HEK293 (cell line): Measurements from ENCODE around the gene PRR11.

Experiments
- CTCF ChIA-PET: fragments of 350-600 bp; formaldehyde crosslinking; extraction: SDS; loops from one replicate; lab custom pipeline; 2021; ENCODE audit warnings: antibody characterized with exemption; lab: Yijun Ruan, JAX
- POLR2A ChIA-PET: fragments of 300-600 bp; formaldehyde crosslinking; extraction: SDS; loops from one replicate; lab custom pipeline; 2020; ENCODE audit warnings: antibody characterized with exemption, inconsistent platforms; lab: Yijun Ruan, JAX
- H3K27ac ChIP-seq: fragments of 200-500 bp; sonication (Bioruptor generic); 2 replicates; pipeline ENCODE4 v1.5.1; 2014; ENCODE audit warnings: low read depth, low read length, control low read depth, inconsistent platforms; ENCODE audit errors: extremely low read depth
- H3K36me3 ChIP-seq, 2 experiments: fragments of 200-500 bp in 1 of 2; sonication (Bioruptor generic) in 1 of 2; 1 replicate in 1 of 2; 2 replicates in 1 of 2; pipeline ENCODE4 v1.5.1; 2014 to 2017; ENCODE audit warnings: inconsistent platforms in 2 of 2, low read length in 2 of 2; ENCODE audit not compliant: control insufficient read depth in 2 of 2, insufficient read depth in 1 of 2
- H3K4me1 ChIP-seq: fragments of 200-500 bp; sonication (Bioruptor generic); 2 replicates; pipeline ENCODE4 v1.5.1; 2014; ENCODE audit warnings: mild to moderate bottlenecking, low read length, inconsistent platforms; ENCODE audit not compliant: control insufficient read depth, insufficient read depth
- H3K4me3 ChIP-seq: 2 replicates; pipeline ENCODE4 v1.5.1; 2011; ENCODE audit warnings: low read depth, mild to moderate bottlenecking, control low read depth, low read length, moderate library complexity
- H3K9me3 ChIP-seq: fragments of 200-500 bp; sonication (Bioruptor generic); 2 replicates; pipeline ENCODE4 v1.5.1; 2014; ENCODE audit warnings: low read depth, low read length, inconsistent platforms; ENCODE audit not compliant: control insufficient read depth, insufficient read depth
- FEZF1 ChIP-seq: fragments of 450-650 bp; formaldehyde crosslinking; IDR thresholded peaks from 2 replicates; pipeline ENCODE4 v1.5.1; 2016; ENCODE audit warnings: missing biosample characterization, missing genetic modification characterization
- KLF10 ChIP-seq: fragments of 450-650 bp; IDR thresholded peaks from 2 replicates; pipeline ENCODE4 v1.5.1; 2018; ENCODE audit warnings: missing biosample characterization, mild to moderate bottlenecking, missing genetic modification characterization
- ZNF148 ChIP-seq: fragments of 450-650 bp; formaldehyde crosslinking; IDR thresholded peaks from 2 replicates; pipeline ENCODE4 v1.5.0; 2017; ENCODE audit warnings: missing biosample characterization, missing genetic modification characterization, borderline replicate concordance
- ZNF302 ChIP-seq: fragments of 450-650 bp; formaldehyde crosslinking; IDR thresholded peaks from 2 replicates; pipeline ENCODE4 v1.5.1; 2016; ENCODE audit warnings: missing biosample characterization, missing genetic modification characterization, low read depth
- ZNF555 ChIP-seq: fragments of 450-650 bp; formaldehyde crosslinking; conservative IDR thresholded peaks from 2 replicates; pipeline ENCODE4 v1.5.1; 2017; ENCODE audit warnings: missing biosample characterization, mild to moderate bottlenecking, missing genetic modification characterization, inconsistent platforms
- ZNF558 ChIP-seq: fragments of 450-650 bp; formaldehyde crosslinking; IDR thresholded peaks from 2 replicates; pipeline ENCODE4 v1.5.1; 2016; ENCODE audit warnings: missing biosample characterization, missing genetic modification characterization
- ZNF561 ChIP-seq: fragments of 450-650 bp; IDR thresholded peaks from 2 replicates; pipeline ENCODE4 v1.5.1; 2018; ENCODE audit warnings: missing biosample characterization, missing genetic modification characterization, borderline replicate concordance
- ZNF571 ChIP-seq: fragments of 450-650 bp; formaldehyde crosslinking; IDR thresholded peaks from 2 replicates; pipeline ENCODE4 v1.5.0; 2017; ENCODE audit warnings: missing biosample characterization, missing genetic modification characterization
- ZNF664 ChIP-seq: fragments of 450-650 bp; formaldehyde crosslinking; IDR thresholded peaks from 2 replicates; pipeline ENCODE4 v1.5.1; 2016; ENCODE audit warnings: missing biosample characterization, missing genetic modification characterization
- ZNF692 ChIP-seq: fragments of 450-650 bp; formaldehyde crosslinking; IDR thresholded peaks from 2 replicates; pipeline ENCODE4 v1.5.1; 2016; ENCODE audit warnings: missing biosample characterization, missing genetic modification characterization
- TF ChIP-seq, protein P1 (sequence below): fragments of 450-650 bp; formaldehyde crosslinking; IDR thresholded peaks from 2 replicates; pipeline ENCODE4 v1.5.1; 2016; ENCODE audit warnings: missing biosample characterization, missing genetic modification characterization, borderline replicate concordance
- TF ChIP-seq, protein P2 (sequence below): fragments of 450-650 bp; formaldehyde crosslinking; IDR thresholded peaks from 2 replicates; pipeline ENCODE4 v1.5.1; 2017; ENCODE audit warnings: missing biosample characterization, mild to moderate bottlenecking, missing genetic modification characterization, moderate library complexity
- TF ChIP-seq, protein P3 (sequence below): sonication (generic); formaldehyde crosslinking; IDR thresholded peaks from 2 replicates; pipeline ENCODE4 v1.8.1; 2022; ENCODE audit warnings: mild to moderate bottlenecking, moderate library complexity, missing genetic modification reagents

PRR11 gene

DNA sequence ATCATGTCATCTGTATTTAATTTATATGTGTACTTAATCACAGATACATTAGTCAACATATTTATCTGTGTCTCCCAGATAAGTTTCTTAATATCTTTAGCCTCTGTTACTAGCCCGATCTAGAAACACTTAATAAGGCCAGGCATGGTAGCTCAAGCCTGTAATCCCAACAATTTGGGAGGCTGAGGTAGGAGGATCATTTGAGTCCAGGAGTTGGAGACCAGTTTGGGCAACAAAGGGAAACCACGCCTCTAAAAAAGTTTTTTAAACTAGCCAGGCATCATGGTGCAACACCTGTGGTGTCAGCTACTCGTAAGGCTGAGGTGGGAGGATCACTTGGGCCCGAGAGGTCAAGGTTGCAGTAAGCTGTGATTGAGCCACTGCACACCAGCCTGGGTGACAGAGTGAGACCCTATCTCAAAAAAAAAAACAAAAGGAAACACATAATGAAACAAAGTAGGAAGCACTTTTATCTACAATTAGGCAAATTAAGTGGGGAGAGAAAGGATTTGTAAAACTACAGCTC, 9.9 kb upstream of the PRR11 start (continued):
- no peak for TF ChIP-seq ZNF561 (tag by site-specific recombination)
- TF ChIP-seq FEZF1 (tag by site-specific recombination) = no peak
- no peak for TF ChIP-seq ZNF571 (tag by site-specific recombination)
- TF ChIP-seq ZNF555 (tag by site-specific recombination) = no peak
- TF ChIP-seq ZNF148 (tag by site-specific recombination) = no peak
- no peak for TF ChIP-seq ZNF692

GRCh38 chr17:59149051-59149450, 6.5 kb upstream of the PRR11 start:
- no peaks in the 10 kb centered on the region for H3K9me3 ChIP-seq
- POLR2A ChIA-PET = interaction anchor here (1.3 to 1.6 kb wide), 2 partner anchors 12 to 42 kb away, joined by 4 to 5 read pairs; partner anchors contain the start of gene TRIM37
- CTCF ChIA-PET = no interaction called here
- H3K4me3 ChIP-seq = no peak overlapping the region
- H3K36me3 ChIP-seq = peaks cover 5 to 17% of the 10 kb centered on the region in 2 experiments; a peak in 2 of 3 replicates
- peaks cover 20% of the 10 kb centered on the region for H3K4me1 ChIP-seq
- no peak overlapping the region for H3K27ac ChIP-seq
- TF ChIP-seq, protein P1, sequence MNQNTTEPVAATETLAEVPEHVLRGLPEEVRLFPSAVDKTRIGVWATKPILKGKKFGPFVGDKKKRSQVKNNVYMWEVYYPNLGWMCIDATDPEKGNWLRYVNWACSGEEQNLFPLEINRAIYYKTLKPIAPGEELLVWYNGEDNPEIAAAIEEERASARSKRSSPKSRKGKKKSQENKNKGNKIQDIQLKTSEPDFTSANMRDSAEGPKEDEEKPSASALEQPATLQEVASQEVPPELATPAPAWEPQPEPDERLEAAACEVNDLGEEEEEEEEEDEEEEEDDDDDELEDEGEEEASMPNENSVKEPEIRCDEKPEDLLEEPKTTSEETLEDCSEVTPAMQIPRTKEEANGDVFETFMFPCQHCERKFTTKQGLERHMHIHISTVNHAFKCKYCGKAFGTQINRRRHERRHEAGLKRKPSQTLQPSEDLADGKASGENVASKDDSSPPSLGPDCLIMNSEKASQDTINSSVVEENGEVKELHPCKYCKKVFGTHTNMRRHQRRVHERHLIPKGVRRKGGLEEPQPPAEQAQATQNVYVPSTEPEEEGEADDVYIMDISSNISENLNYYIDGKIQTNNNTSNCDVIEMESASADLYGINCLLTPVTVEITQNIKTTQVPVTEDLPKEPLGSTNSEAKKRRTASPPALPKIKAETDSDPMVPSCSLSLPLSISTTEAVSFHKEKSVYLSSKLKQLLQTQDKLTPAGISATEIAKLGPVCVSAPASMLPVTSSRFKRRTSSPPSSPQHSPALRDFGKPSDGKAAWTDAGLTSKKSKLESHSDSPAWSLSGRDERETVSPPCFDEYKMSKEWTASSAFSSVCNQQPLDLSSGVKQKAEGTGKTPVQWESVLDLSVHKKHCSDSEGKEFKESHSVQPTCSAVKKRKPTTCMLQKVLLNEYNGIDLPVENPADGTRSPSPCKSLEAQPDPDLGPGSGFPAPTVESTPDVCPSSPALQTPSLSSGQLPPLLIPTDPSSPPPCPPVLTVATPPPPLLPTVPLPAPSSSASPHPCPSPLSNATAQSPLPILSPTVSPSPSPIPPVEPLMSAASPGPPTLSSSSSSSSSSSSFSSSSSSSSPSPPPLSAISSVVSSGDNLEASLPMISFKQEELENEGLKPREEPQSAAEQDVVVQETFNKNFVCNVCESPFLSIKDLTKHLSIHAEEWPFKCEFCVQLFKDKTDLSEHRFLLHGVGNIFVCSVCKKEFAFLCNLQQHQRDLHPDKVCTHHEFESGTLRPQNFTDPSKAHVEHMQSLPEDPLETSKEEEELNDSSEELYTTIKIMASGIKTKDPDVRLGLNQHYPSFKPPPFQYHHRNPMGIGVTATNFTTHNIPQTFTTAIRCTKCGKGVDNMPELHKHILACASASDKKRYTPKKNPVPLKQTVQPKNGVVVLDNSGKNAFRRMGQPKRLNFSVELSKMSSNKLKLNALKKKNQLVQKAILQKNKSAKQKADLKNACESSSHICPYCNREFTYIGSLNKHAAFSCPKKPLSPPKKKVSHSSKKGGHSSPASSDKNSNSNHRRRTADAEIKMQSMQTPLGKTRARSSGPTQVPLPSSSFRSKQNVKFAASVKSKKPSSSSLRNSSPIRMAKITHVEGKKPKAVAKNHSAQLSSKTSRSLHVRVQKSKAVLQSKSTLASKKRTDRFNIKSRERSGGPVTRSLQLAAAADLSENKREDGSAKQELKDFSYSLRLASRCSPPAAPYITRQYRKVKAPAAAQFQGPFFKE = no peak
- TF ChIP-seq, protein P2, sequence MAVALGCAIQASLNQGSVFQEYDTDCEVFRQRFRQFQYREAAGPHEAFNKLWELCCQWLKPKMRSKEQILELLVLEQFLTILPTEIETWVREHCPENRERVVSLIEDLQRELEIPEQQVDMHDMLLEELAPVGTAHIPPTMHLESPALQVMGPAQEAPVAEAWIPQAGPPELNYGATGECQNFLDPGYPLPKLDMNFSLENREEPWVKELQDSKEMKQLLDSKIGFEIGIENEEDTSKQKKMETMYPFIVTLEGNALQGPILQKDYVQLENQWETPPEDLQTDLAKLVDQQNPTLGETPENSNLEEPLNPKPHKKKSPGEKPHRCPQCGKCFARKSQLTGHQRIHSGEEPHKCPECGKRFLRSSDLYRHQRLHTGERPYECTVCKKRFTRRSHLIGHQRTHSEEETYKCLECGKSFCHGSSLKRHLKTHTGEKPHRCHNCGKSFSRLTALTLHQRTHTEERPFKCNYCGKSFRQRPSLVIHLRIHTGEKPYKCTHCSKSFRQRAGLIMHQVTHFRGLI = no peak
- no peak for TF ChIP-seq KLF10 (tag by site-specific recombination)
- no peak for TF ChIP-seq ZNF664 (tag by site-specific recombination)
- TF ChIP-seq ZNF302 (tag by site-specific recombination) = no peak
- TF ChIP-seq, protein P3, sequence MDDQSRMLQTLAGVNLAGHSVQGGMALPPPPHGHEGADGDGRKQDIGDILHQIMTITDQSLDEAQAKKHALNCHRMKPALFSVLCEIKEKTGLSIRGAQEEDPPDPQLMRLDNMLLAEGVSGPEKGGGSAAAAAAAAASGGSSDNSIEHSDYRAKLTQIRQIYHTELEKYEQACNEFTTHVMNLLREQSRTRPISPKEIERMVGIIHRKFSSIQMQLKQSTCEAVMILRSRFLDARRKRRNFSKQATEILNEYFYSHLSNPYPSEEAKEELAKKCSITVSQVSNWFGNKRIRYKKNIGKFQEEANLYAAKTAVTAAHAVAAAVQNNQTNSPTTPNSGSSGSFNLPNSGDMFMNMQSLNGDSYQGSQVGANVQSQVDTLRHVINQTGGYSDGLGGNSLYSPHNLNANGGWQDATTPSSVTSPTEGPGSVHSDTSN = no peak
- no peak for TF ChIP-seq ZNF558 (tag by site-specific recombination)
